HG02588 (cell line): ENCODE results near the gene KRT82.
"Not testable (repeated sequence)": the region's sequence is repeated elsewhere in the genome, so short reads cannot be mapped to it uniquely, and the experiment has no call there.

Experiments
- ATAC-seq: cut with Tn5 transposase; IDR thresholded peaks from one replicate; pipeline ENCODE4 v1.9.1; 2021; ENCODE audit warnings: mild to moderate bottlenecking, moderate library complexity; ENCODE audit not compliant: unreplicated experiment

Gene KRT82

DNA sequence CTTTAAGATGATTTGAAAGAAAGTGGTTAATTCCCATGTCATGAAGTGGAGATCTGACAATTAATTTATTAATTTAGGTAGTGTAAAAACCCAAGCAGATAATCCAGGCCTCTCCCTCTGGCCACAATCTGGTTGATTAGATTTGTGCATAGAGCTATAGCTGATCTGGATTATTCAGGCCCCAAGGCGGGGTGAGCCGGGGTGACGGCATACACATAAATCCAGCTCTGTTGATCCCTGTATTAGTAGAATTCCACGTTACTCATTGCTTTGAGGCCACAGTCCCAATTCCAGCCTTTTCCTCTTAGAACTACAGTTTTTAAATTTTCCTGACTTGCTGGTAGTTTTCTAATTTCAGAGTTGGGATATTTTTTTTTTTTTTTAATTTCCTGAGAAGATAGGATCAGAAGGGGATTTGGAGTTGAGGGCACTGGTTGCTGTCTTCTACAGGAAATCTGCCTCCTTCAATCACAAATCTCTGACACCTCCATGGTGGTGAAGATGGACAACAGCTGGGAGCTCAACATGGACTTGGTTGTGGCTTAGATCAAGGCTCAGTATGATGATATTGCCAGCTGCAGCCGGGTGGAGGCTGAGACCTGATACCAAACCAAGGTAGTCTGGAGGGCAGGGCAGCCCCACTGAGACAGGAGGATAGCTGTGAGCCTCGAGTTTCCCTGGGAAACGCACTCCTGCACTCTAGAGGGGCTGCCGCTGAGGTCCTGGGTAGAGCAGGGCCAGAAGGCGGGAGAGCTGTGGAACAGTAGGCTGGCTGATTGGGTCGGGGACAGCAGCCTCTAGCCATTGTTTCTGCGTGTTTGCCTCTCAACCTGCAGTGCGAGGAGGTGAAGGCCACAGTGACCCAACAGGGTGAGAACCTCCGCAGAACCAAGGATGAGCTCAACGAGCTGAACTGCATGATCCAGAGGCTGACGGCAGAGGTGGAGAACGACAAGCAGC, 58.3 kb downstream of the KRT82 start:
- no peak for ATAC-seq

DNA sequence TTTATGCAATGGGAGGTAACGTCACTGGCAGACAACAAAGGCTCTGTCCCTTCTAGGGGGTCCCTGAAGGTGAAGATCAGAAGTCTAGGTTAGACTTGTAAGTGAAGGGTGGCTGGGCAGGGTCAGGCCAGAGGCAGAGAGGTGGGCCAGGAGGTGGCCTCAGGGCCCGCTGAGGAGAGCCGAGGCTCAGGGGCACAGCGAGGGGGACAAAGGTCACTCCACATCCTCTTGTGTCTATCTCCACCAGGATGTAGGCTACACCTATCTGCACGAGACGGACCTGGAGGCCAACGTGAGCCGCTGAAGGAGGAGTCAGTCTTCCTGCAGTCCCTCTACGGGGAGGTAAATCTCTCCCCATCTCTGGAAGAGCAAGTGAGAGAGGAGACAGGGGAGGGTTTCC, 59.1 kb downstream of the KRT82 start:
- no peak for ATAC-seq

DNA sequence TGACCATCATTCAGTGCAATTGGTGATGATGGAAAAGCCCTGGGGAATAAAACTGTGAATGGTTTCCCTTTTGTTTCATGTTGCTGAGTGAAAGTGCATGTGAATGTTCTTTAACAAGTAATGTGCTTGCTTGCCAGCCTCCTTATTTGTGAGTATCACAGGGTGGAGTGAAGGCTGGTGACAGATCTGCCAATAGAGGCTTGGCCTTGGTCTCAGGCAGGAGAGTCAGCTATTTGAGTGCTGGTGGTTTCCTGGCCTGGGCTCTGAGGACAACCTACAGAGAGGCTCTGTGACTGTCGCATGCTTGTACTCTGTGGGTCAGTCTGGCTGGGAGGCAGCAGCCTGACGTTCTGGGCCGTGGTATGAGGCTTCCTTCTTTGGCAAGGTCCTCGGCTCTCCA, 59.5 kb downstream of the KRT82 start:
- no peak for ATAC-seq

DNA sequence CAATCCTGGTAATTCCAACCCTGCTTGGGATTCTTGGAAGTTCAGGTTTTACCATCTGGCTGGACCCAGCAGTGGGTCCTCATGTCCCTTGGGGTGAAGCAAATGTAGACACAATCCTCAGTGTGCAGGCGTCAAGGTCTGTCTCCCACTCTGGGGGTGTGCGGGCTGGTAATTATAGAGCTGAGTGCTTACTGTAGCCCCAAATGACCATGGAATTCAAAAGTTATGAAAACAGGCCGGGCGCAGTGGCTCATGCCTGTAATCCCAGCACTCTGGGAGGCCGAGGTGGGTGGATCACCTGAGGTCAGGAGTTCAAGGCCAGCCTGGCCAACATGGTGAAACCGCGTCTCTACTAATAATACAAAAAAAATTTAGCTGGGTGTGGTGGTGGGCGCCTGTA, 61.1 kb downstream of the KRT82 start:
- ATAC-seq, result not testable (repeated sequence)

DNA sequence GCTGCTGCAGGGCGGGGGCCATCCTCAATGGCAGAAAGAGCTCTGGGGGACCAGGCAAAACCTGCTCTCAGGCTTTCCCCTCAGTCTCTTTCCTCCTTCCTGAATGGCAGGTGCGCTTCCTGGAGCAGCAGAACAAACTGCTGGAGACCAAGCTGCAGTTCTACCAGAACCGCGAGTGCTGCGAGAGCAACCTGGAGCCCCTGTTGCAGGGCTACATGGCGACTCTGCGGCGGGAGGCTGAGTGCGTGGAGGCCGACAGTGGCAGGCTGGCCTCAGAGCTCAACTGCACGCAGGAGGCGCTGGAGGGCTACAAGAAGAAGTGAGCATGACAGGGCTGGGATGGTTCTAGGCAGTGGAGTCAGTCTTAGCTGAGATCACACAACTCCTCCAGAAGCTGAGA, 62.0 kb downstream of the KRT82 start:
- no peak for ATAC-seq
